Measurements from ENCODE around the gene STMN1. TPM values are rescaled to one million over a fixed set of nuclear protein-coding genes. Genes with fewer than 3 reads are reported as not detected.

The STMN1 gene
- total and polyA plus RNA-seq, 2 experiments from 2014 or later = 227 to 1,890 TPM

- TF ChIP-seq CTCF (conservative IDR thresholded peaks at IDR 0.05; ENCODE audit: low read depth in 2 of 2) = no peak
Measured at GRCh38 chr1:25876693-25877077, 29.5 kb downstream of the STMN1 start (continued).

GRCh38 chr1:25875856-25876692 lies 30.1 kb downstream of the STMN1 start:
- peak overlapping the region; percentile 76 for H3K4me3 ChIP-seq
- peaks cover 11% of the 10 kb centered on the region for H3K4me1 ChIP-seq (ENCODE audit: insufficient read depth)
- Mint-ChIP-seq H3K27ac (peak overlapping the region; percentile 32; the same call in 1 of the 2 replicates), H3K36me3 (ENCODE audit: low read depth) (no peaks in the 10 kb centered on the region), H3K27me3 (ENCODE audit: insufficient read depth, low read depth, poor library complexity) (peaks cover 5% of the 10 kb centered on the region), H3K9me3 (no peaks in the 10 kb centered on the region; the same call in 2 of the 3 replicates), H3K4me1 (peaks cover 15% of the 10 kb centered on the region), H3K4me3 (peak overlapping the region; percentile 73)
- H3K27ac ChIP-seq (ENCODE audit: low read depth) = peak overlapping the region; percentile 63
- H3K27me3 ChIP-seq (ENCODE audit: insufficient read depth) = peaks cover 17% of the 10 kb centered on the region
- 0 out of 2 replicates have a peak, but pooled peaks cover 3% of the 10 kb centered on the region for H3F3A ChIP-seq (replicated peaks; ENCODE audit: low read depth)
- peak overlapping the region; percentile 78 for H2AFZ ChIP-seq
- H3K4me2 ChIP-seq = peak overlapping the region; percentile 76
- ATAC-seq (peak; percentile 79), DNase-seq (ENCODE audit: low spot score) (peak; percentile 82)
- no peaks in the 10 kb centered on the region for H4K20me1 ChIP-seq (replicated peaks; ENCODE audit: insufficient read depth)
- no peaks in the 10 kb centered on the region for H3K36me3 ChIP-seq (ENCODE audit: insufficient read depth)
- no peaks in the 10 kb centered on the region for H3K79me2 ChIP-seq (replicated peaks; ENCODE audit: insufficient read depth)
- H3K9me2 ChIP-seq (ENCODE audit: insufficient read depth) = no peaks in the 10 kb centered on the region
- no peak for TF ChIP-seq JUNB (IDR thresholded peaks at IDR 0.05; ENCODE audit: unreplicated experiment)
- no peak for TF ChIP-seq CREB1 (CRISPR knock-in tag; IDR thresholded peaks at IDR 0.05; ENCODE audit: low read depth)
- TF ChIP-seq EZH2 (IDR thresholded peaks at IDR 0.05; ENCODE audit: low read depth, unreplicated experiment) = no peak
- TF ChIP-seq ZNF114 (CRISPR knock-in tag; IDR thresholded peaks at IDR 0.05) = no peak
- no peak for TF ChIP-seq ZNF462 (CRISPR knock-in tag; IDR thresholded peaks at IDR 0.05)
- no peak for TF ChIP-seq POLR2AphosphoS5 (IDR thresholded peaks at IDR 0.05; ENCODE audit: low read depth)
- TF ChIP-seq REST (IDR thresholded peaks at IDR 0.05; ENCODE audit: unreplicated experiment) = no peak
- TF ChIP-seq STAT1 (IDR thresholded peaks at IDR 0.05; ENCODE audit: unreplicated experiment) = no peak
- TF ChIP-seq NANOG (IDR thresholded peaks at IDR 0.05; ENCODE audit: borderline replicate concordance) = no peak
- TF ChIP-seq CTCF (conservative IDR thresholded peaks at IDR 0.05; ENCODE audit: low read depth in 2 of 2) = no peak

Data from GM23338 (cell line).